ENCODE data around the gene MANF.

MANF gene

GRCh38 chr3:51393134-51393495 lies 8.0 kb downstream of the MANF start:
- no peak overlapping the region for H3K27ac ChIP-seq (ENCODE audit: low read length)
- H3K4me3 ChIP-seq (ENCODE audit: low read length): no peak overlapping the region
- H3K4me1 ChIP-seq (ENCODE audit: low read length): peaks cover 29% of the 10 kb centered on the region
- no peak overlapping the region for H3K4me2 ChIP-seq (ENCODE audit: low read length)
- H3K36me3 ChIP-seq (replicated peaks; ENCODE audit: low read depth, low read length): peaks cover 74% of the 10 kb centered on the region
- peaks cover 63% of the 10 kb centered on the region for H4K20me1 ChIP-seq (ENCODE audit: insufficient read depth, low read length)
- no peaks in the 10 kb centered on the region for H3K27me3 ChIP-seq (ENCODE audit: low read depth, low read length)
- no peaks in the 10 kb centered on the region for H3K9me3 ChIP-seq (ENCODE audit: insufficient read depth, low read length)
- H3K79me2 ChIP-seq (ENCODE audit: low read length): peaks cover 73% of the 10 kb centered on the region
- no peak overlapping the region for H2AFZ ChIP-seq (ENCODE audit: low read depth, low read length)
- H3K9ac ChIP-seq (ENCODE audit: low read length): no peak overlapping the region
- TF ChIP-seq EZH2phosphoT487 (IDR thresholded peaks at IDR 0.05; ENCODE audit: low read depth): no peak
- no peak for TF ChIP-seq CTCF (IDR thresholded peaks at IDR 0.05; ENCODE audit: low read depth, low read length)

GRCh38 chr3:51393564-51393963 lies 8.5 kb downstream of the MANF start:
- H3K27me3 ChIP-seq (ENCODE audit: low read depth, low read length): no peaks in the 10 kb centered on the region
- no peak overlapping the region for H3K27ac ChIP-seq (ENCODE audit: low read length)
- H2AFZ ChIP-seq (ENCODE audit: low read depth, low read length): no peak overlapping the region
- peaks cover 59% of the 10 kb centered on the region for H4K20me1 ChIP-seq (ENCODE audit: insufficient read depth, low read length)
- no peaks in the 10 kb centered on the region for H3K9me3 ChIP-seq (ENCODE audit: insufficient read depth, low read length)
- H3K4me1 ChIP-seq (ENCODE audit: low read length): peaks cover 29% of the 10 kb centered on the region
- H3K4me3 ChIP-seq (ENCODE audit: low read length): no peak overlapping the region
- TF ChIP-seq CTCF (IDR thresholded peaks at IDR 0.05; ENCODE audit: low read depth, low read length): no peak
- no peak for TF ChIP-seq EZH2phosphoT487 (IDR thresholded peaks at IDR 0.05; ENCODE audit: low read depth)
- peaks cover 70% of the 10 kb centered on the region for H3K36me3 ChIP-seq (replicated peaks; ENCODE audit: low read depth, low read length)
- no peak overlapping the region for H3K9ac ChIP-seq (ENCODE audit: low read length)
- peaks cover 68% of the 10 kb centered on the region for H3K79me2 ChIP-seq (ENCODE audit: low read length)
- H3K4me2 ChIP-seq (ENCODE audit: low read length): no peak overlapping the region

- H3K79me2 ChIP-seq (ENCODE audit: low read length): peaks cover 64% of the 10 kb centered on the region
- no peak overlapping the region for H3K4me3 ChIP-seq (ENCODE audit: low read length)
- no peak overlapping the region for H3K27ac ChIP-seq (ENCODE audit: low read length)
- TF ChIP-seq CTCF (IDR thresholded peaks at IDR 0.05; ENCODE audit: low read depth, low read length) (no peak), EZH2phosphoT487 (IDR thresholded peaks at IDR 0.05; ENCODE audit: low read depth) (no peak)
- no peak overlapping the region for H3K9ac ChIP-seq (ENCODE audit: low read length)
- no peaks in the 10 kb centered on the region for H3K27me3 ChIP-seq (ENCODE audit: low read depth, low read length)
- no peak overlapping the region for H2AFZ ChIP-seq (ENCODE audit: low read depth, low read length)
- H3K36me3 ChIP-seq (replicated peaks; ENCODE audit: low read depth, low read length): peaks cover 65% of the 10 kb centered on the region
- H3K4me1 ChIP-seq (ENCODE audit: low read length): peaks cover 25% of the 10 kb centered on the region
- H3K4me2 ChIP-seq (ENCODE audit: low read length): no peak overlapping the region
- peaks cover 53% of the 10 kb centered on the region for H4K20me1 ChIP-seq (ENCODE audit: insufficient read depth, low read length)
- H3K9me3 ChIP-seq (ENCODE audit: insufficient read depth, low read length): no peaks in the 10 kb centered on the region
These were observed 9.4 kb downstream of the MANF start for GRCh38 chr3:51394541-51394940.

GRCh38 chr3:51395493-51396213 lies 10.6 kb downstream of the MANF start:
- Histone ChIP-seq H3K36me3 (replicated peaks; ENCODE audit: low read depth, low read length) (peaks cover 61% of the 10 kb centered on the region), H3K79me2 (ENCODE audit: low read length) (peaks cover 64% of the 10 kb centered on the region), H3K9ac (ENCODE audit: low read length) (no peak overlapping the region)

More at GRCh38 chr3:51395493-51396213, 10.6 kb downstream of the MANF start:
- TF ChIP-seq EZH2phosphoT487 (IDR thresholded peaks at IDR 0.05; ENCODE audit: low read depth) (no peak), CTCF (IDR thresholded peaks at IDR 0.05; ENCODE audit: low read depth, low read length) (no peak)
- peaks cover 53% of the 10 kb centered on the region for H4K20me1 ChIP-seq (ENCODE audit: insufficient read depth, low read length)
- no peak overlapping the region for H3K27ac ChIP-seq (ENCODE audit: low read length)
- no peaks in the 10 kb centered on the region for H3K27me3 ChIP-seq (ENCODE audit: low read depth, low read length)
- H2AFZ ChIP-seq (ENCODE audit: low read depth, low read length): no peak overlapping the region
- no peak overlapping the region for H3K4me3 ChIP-seq (ENCODE audit: low read length)
- H3K4me1 ChIP-seq (ENCODE audit: low read length): peaks cover 17% of the 10 kb centered on the region
- no peaks in the 10 kb centered on the region for H3K9me3 ChIP-seq (ENCODE audit: insufficient read depth, low read length)
- no peak overlapping the region for H3K4me2 ChIP-seq (ENCODE audit: low read length)

Data from OCI-LY3 (cell line).